HL-60 (cell line): ENCODE results near the gene CRB1.

Experiments
- DNase-seq, 2 experiments: peaks; one replicate each; pipeline ENCODE4 v3.0.0-alpha.2; 2010 to 2020; ENCODE audit warnings: low read depth in 1 of 2, low spot score in 1 of 2
- H3K27ac ChIP-seq: fragments of 250-450 bp; sonication (Bioruptor Pico); replicated peaks from 2 replicates; pipeline ENCODE4 v1.5.1; 2020; ENCODE audit warnings: mild to moderate bottlenecking, moderate library complexity
- H3K27me3 ChIP-seq: fragments of 250-450 bp; sonication (Bioruptor Pico); 2 replicates; pipeline ENCODE4 v1.5.1; 2021; ENCODE audit warnings: mild to moderate bottlenecking, moderate library complexity; ENCODE audit not compliant: insufficient read depth, poor library complexity, severe bottlenecking
- H3K4me3 ChIP-seq: replicated peaks from 2 replicates; pipeline ENCODE4 v1.5.1; 2011; ENCODE audit warnings: mild to moderate bottlenecking, control low read depth, low read length; ENCODE audit not compliant: insufficient read depth
- GABPA ChIP-seq: IDR thresholded peaks from 2 replicates; pipeline ENCODE4 v1.6.1; 2012; ENCODE audit warnings: low read depth
- POLR2AphosphoS5 ChIP-seq: IDR thresholded peaks from 2 replicates; pipeline ENCODE4 v1.6.1; 2012; ENCODE audit warnings: low read depth
- REST ChIP-seq: IDR thresholded peaks from 2 replicates; pipeline ENCODE4 v1.6.1; 2012; ENCODE audit warnings: low read depth; ENCODE audit not compliant: insufficient replicate concordance
- SPI1 ChIP-seq: IDR thresholded peaks from 2 replicates; pipeline ENCODE4 v1.6.1; 2012; ENCODE audit warnings: low read depth, mild to moderate bottlenecking, borderline replicate concordance
- TF ChIP-seq, protein P1 (sequence below): IDR thresholded peaks from one replicate; pipeline ENCODE4 v1.5.1; 2011; ENCODE audit warnings: low read length, control low read depth, inconsistent platforms; ENCODE audit not compliant: insufficient read depth

CRB1 gene

GRCh38 chr1:197441999-197442414 lies 174.0 kb downstream of the CRB1 start:
- no peaks in the 10 kb centered on the region for H3K27me3 ChIP-seq
- no peak for DNase-seq
- H3K4me3 ChIP-seq, result no peak overlapping the region
- H3K27ac ChIP-seq, result no peak overlapping the region
- TF ChIP-seq POLR2AphosphoS5 (no peak), SPI1 (no peak), GABPA (no peak), REST (no peak)
- TF ChIP-seq, protein P1, sequence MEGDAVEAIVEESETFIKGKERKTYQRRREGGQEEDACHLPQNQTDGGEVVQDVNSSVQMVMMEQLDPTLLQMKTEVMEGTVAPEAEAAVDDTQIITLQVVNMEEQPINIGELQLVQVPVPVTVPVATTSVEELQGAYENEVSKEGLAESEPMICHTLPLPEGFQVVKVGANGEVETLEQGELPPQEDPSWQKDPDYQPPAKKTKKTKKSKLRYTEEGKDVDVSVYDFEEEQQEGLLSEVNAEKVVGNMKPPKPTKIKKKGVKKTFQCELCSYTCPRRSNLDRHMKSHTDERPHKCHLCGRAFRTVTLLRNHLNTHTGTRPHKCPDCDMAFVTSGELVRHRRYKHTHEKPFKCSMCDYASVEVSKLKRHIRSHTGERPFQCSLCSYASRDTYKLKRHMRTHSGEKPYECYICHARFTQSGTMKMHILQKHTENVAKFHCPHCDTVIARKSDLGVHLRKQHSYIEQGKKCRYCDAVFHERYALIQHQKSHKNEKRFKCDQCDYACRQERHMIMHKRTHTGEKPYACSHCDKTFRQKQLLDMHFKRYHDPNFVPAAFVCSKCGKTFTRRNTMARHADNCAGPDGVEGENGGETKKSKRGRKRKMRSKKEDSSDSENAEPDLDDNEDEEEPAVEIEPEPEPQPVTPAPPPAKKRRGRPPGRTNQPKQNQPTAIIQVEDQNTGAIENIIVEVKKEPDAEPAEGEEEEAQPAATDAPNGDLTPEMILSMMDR, result no peak

GRCh38 chr1:197444755-197445154 lies 176.7 kb downstream of the CRB1 start:
- TF ChIP-seq POLR2AphosphoS5, result no peak
- TF ChIP-seq, protein P1, result no peak
- no peak for TF ChIP-seq SPI1
- no peak for TF ChIP-seq GABPA
- TF ChIP-seq REST, result no peak
- DNase-seq, result no peak
- no peak overlapping the region for H3K4me3 ChIP-seq
- H3K27ac ChIP-seq, result no peak overlapping the region
- H3K27me3 ChIP-seq, result no peaks in the 10 kb centered on the region

DNA sequence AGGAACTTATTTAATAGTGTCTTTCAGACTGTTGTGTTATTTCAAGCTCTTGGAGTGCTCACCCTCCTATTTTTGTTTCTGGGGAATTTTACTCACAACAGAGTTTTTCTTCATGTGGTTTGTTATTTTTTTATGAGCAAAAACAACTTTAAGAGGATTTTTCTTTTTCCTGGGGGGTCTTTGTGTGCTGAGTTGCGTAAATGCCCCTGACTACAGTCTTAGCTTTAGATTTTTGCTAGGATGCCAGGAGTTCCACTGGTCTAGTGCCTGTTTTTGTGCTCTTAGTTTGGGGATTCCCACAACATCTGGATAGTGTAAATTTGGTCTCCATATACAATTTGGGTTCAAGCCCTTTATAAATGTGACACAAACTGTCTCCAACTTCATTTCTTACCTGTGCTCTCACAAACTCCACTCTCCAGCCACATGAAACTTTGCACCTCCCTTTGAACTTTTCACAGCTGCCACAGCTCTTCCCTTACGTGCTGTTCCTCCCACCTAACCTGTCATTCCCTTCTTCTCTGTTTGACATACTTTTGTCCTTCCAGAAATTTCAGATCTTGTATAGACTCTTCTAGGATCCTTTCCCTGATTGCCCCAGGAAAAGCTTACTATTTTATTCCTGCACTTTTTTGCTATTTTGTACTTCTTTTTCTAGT lies 180.2 kb downstream of the CRB1 start:
- no peak for TF ChIP-seq SPI1
- TF ChIP-seq, protein P1, result no peak
- no peak for TF ChIP-seq GABPA
- no peak for TF ChIP-seq REST
- no peak for TF ChIP-seq POLR2AphosphoS5
- Histone ChIP-seq H3K27ac (no peak overlapping the region), H3K4me3 (no peak overlapping the region), H3K27me3 (no peaks in the 10 kb centered on the region)
- no peak for DNase-seq
